ES-I3 (cell line): Measurements from ENCODE around the gene PML.

Experiments
- H3K36me3 ChIP-seq: 2 replicates; pipeline ENCODE4 v1.6.1; 2013; ENCODE audit warnings: mild to moderate bottlenecking, low read length, control low read depth, moderate library complexity; ENCODE audit not compliant: insufficient read depth
- H3K4me1 ChIP-seq: 2 replicates; pipeline ENCODE4 v1.6.1; 2013; ENCODE audit warnings: mild to moderate bottlenecking, control low read depth, low read length; ENCODE audit not compliant: insufficient read depth
- H3K9ac ChIP-seq: 2 replicates; pipeline ENCODE4 v1.6.1; 2013; ENCODE audit warnings: low read depth, mild to moderate bottlenecking, low read length, moderate library complexity
- H3K9me3 ChIP-seq: 2 replicates; pipeline ENCODE4 v1.6.1; 2013; ENCODE audit warnings: mild to moderate bottlenecking, low read length, moderate library complexity; ENCODE audit not compliant: control insufficient read depth, insufficient read depth

The PML gene

DNA sequence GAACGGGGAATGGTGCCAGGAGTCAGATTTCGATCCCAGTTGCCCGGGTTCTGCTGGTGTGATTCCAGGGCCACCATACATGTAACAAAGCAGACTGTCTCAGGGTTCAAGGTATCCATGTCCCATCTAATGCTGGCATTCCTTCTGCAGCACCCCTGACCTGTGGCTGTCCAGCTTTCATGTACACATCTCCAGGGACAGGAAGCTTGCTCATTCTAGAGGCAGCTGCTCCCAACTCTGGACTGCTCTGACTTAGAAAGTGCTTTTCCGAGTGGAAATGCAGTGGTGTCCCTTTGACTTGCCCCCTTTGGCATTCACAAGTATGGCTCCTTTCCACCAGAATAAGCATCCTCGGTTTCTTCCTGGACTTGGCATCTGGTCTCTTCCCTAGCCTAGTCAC lies 30.9 kb downstream of the PML start:
- H3K36me3 ChIP-seq: no peaks in the 10 kb centered on the region
- H3K4me1 ChIP-seq: no peaks in the 10 kb centered on the region
- H3K9ac ChIP-seq: no peak overlapping the region
- H3K9me3 ChIP-seq: no peaks in the 10 kb centered on the region

- no peaks in the 10 kb centered on the region for H3K9me3 ChIP-seq
- no peaks in the 10 kb centered on the region for H3K4me1 ChIP-seq
- no peaks in the 10 kb centered on the region for H3K36me3 ChIP-seq
- H3K9ac ChIP-seq: no peak overlapping the region
Observed at GRCh38 chr15:74027688-74028087, 33.2 kb downstream of the PML start.

GRCh38 chr15:74028646-74029045 lies 34.1 kb downstream of the PML start:
- no peaks in the 10 kb centered on the region for H3K9me3 ChIP-seq
- no peak overlapping the region for H3K9ac ChIP-seq
- no peaks in the 10 kb centered on the region for H3K36me3 ChIP-seq
- H3K4me1 ChIP-seq: no peaks in the 10 kb centered on the region

DNA sequence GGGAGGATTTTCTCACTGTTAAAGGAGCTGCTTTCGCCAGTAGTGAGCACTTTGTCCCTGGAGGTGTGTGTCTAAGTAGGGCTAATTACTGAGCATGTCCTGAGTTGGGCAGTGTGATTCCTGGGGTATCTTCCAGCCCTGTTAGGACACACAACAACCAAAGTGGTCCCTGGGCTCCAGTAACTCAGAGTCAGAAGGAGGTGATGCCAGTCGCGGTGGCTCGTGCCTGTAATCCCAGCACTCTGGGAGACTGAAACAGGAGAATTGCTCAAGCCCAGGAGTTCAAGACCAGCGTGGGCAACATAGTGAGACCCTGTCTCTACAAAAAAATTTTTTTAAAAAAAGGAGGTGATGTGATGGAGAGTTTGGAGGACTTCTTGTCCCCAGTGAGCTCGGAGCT lies 37.5 kb downstream of the PML start:
- Histone ChIP-seq H3K36me3 (no peaks in the 10 kb centered on the region), H3K9me3 (no peaks in the 10 kb centered on the region), H3K4me1 (peaks cover under 1% of the 10 kb centered on the region; the same call in 1 of the 2 replicates), H3K9ac (no peak overlapping the region)

DNA sequence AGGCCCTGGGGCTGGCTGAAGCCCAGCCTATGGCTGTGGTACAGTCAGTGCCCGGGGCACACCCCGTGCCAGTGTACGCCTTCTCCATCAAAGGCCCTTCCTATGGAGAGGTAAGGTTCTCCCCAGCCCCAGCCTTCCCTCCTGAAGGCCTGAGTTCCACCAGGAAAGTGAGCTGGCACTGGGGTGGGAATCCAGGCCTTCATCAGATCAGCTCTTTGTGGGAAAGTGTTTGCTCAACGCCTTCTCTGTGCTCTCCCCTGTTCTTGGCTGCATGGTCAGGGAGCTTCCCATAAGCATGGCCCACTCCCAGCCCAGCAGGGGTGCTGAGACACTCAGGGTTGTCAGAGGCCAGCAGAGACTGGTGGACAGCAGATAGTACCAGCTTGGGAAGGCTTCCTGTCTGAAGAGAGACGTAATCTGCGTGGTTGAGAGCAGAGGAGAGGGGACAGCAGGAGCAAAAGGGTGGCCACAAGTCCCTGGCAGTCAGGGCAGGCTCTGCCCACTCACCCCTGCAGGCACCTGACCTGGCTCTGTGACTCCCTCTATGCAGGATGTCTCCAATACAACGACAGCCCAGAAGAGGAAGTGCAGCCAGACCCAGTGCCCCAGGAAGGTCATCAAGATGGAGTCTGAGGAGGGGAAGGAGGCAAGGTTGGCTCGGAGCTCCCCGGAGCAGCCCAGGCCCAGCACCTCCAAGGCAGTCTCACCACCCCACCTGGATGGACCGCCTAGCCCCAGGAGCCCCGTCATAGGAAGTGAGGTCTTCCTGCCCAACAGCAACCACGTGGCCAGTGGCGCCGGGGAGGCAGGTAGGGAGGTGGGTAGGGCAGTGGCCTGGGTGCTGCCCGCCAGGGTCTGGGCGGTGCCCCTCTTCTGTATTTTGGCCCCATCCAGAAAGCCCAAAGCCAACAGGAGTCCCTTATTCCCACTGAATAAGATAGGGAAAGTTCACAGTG lies 38.4 kb downstream of the PML start:
- Histone ChIP-seq H3K36me3 (no peaks in the 10 kb centered on the region), H3K9ac (no peak overlapping the region), H3K9me3 (no peaks in the 10 kb centered on the region), H3K4me1 (peaks cover 7% of the 10 kb centered on the region; the same call in 1 of the 2 replicates)

- peaks cover 11% of the 10 kb centered on the region; the same call in 1 of the 2 replicates for H3K4me1 ChIP-seq
- H3K9me3 ChIP-seq: no peaks in the 10 kb centered on the region
- H3K9ac ChIP-seq: no peak overlapping the region
- H3K36me3 ChIP-seq: no peaks in the 10 kb centered on the region
Observed at GRCh38 chr15:74034206-74034755, 39.8 kb downstream of the PML start.

GRCh38 chr15:74035121-74036017 lies 40.9 kb downstream of the PML start:
- no peaks in the 10 kb centered on the region for H3K36me3 ChIP-seq
- H3K9ac ChIP-seq: no peak overlapping the region
- peaks cover 22% of the 10 kb centered on the region for H3K4me1 ChIP-seq
- no peaks in the 10 kb centered on the region for H3K9me3 ChIP-seq

GRCh38 chr15:74036271-74037170 lies 42.0 kb downstream of the PML start:
- no peaks in the 10 kb centered on the region for H3K36me3 ChIP-seq
- H3K9me3 ChIP-seq: no peaks in the 10 kb centered on the region
- H3K9ac ChIP-seq: no peak overlapping the region
- H3K4me1 ChIP-seq: peaks cover 34% of the 10 kb centered on the region

DNA sequence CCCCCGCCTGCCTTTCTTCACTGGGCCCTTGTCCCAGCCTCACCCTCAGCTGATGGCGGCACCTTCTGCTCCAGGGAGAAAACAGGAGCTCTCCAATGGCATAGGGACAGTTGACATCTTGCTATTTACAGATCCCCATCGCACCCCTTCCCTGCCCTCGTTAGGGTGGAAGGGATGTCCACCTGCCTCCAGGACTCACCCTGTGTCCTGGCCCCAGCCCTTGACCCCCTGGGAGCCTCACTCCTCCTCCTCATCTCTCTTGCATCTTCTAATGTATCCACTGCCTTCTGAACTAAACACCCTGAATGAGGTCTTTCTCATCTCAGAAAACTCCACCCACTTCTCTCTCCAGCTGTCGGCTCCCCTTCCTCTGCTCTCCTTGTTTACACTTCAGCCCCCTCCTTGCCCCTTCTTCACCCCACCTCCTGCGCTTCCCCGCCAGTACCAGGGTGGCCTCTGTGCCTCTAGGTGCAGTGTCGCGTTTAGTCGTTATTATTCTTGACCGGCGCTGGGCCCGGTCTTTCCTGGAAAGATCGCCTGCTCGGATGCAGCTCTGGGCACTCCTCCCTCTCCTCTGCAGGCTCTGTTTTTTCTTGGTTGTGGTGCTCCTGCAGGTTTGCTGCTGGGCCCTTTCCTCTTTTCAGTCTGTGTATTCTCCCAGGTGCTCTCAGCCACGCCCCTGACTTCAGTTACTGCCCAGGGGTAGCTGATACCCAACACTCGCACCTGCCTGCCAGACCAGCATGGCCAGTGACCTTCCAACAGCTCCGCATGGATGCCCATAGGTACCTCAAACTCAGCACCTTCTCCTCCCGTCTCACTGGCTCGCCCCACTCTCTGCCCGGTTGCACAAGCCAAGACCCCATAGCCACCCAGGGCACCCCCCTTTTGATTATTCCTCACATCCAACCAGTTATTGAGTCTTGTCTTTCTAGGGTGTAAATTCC lies 42.9 kb downstream of the PML start:
- Histone ChIP-seq H3K9me3 (no peaks in the 10 kb centered on the region), H3K4me1 (peaks cover 34% of the 10 kb centered on the region), H3K9ac (no peak overlapping the region), H3K36me3 (no peaks in the 10 kb centered on the region)

- Histone ChIP-seq H3K36me3 (no peaks in the 10 kb centered on the region), H3K9ac (no peak overlapping the region), H3K9me3 (no peaks in the 10 kb centered on the region), H3K4me1 (peaks cover 34% of the 10 kb centered on the region)
Observed at GRCh38 chr15:74038707-74039655, 44.5 kb downstream of the PML start.

GRCh38 chr15:74039656-74040010 lies 45.1 kb downstream of the PML start:
- Histone ChIP-seq H3K36me3 (no peaks in the 10 kb centered on the region), H3K9ac (no peak overlapping the region), H3K4me1 (peaks cover 34% of the 10 kb centered on the region), H3K9me3 (no peaks in the 10 kb centered on the region)
